LNCAP (cell line): ENCODE results near the gene XRN1.

ENCODE experiments used
- CTCF ChIP-seq: fragments of 450-650 bp; IDR thresholded peaks from 2 replicates; pipeline ENCODE4 v1.5.1; 2017; ENCODE audit warnings: mild to moderate bottlenecking

Gene XRN1

GRCh38 chr3:142359367-142359766 lies 88.5 kb downstream of the XRN1 start:
- no peak for TF ChIP-seq CTCF

- TF ChIP-seq CTCF, result no peak
Observed at GRCh38 chr3:142356818-142357217, 91.0 kb downstream of the XRN1 start.

- TF ChIP-seq CTCF, result no peak
Observed at GRCh38 chr3:142355692-142356091, 92.1 kb downstream of the XRN1 start.

DNA sequence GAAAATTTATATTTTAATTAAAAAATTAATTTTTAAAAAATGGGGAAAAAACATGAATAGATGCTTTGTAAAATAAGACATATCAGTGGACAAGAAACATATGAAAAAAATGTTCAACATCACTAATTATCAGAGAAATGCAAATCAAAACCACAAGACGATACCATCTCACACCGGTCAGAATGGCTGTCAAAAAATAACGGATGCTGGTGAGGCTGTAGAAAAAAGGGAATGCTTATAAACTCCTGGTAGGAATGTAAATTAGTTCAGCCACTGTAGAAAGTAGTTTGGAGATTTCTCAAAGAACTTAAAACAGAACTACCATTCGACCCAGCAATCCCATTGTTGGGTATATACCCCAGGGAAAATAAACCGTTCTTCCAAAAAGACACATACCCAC lies 93.8 kb downstream of the XRN1 start:
- TF ChIP-seq CTCF, result no peak

DNA sequence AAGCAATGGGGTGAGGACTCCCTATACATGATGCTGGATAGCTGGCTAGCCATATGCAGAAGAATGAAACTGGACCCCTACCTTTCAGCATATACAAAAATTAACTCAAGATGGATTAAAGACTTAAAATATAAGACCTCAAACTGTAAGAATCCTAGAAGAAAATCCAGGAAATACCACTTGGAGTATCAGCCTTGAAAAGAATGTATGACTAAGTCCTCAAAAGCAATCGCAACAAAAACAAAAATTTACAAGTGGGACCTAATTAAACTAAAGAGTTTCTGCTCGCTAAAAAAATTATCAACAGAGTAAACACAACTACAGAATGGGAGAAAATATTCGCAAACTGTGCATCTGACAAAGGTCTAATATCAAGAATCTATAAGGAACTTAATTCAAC lies 94.3 kb downstream of the XRN1 start:
- no peak for TF ChIP-seq CTCF

DNA sequence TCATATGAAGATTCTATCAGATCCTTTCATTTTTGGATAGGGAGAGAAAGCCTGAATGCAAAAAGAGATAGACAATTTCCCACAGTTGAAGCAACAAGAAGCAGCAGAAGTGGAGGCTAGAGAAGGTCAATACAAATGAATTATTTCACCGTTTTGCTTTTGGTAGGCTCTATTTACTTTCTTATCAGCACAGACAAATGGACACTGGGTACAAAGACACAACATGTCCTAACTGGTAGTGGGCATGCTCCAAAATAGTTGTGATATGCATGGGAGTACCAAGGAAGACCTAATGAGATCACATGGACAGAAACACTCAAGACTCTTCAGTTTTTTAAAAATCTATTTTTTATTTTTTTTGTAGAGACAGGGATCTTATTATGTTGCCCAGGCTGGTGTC lies 99.4 kb downstream of the XRN1 start:
- TF ChIP-seq CTCF, result no peak

DNA sequence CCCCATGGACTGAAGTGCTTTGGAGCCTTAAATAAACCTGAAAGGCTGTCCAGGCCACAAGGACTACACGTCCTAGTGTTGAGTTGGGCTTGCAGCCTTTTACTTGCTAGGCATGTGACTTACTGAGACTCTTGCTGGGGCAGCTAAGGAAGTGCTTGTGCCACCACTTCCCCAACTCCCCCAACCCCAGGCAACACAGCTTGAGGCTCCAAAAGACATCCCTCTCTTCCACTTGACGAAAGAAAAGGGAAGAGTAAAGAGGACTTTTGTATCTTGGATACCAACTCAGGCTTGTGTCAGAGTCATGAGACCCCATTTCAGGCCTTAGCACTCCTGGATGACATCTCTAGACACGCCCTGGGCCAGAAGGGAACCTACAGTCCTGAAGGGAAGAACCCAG lies 109.8 kb downstream of the XRN1 start:
- no peak for TF ChIP-seq CTCF

DNA sequence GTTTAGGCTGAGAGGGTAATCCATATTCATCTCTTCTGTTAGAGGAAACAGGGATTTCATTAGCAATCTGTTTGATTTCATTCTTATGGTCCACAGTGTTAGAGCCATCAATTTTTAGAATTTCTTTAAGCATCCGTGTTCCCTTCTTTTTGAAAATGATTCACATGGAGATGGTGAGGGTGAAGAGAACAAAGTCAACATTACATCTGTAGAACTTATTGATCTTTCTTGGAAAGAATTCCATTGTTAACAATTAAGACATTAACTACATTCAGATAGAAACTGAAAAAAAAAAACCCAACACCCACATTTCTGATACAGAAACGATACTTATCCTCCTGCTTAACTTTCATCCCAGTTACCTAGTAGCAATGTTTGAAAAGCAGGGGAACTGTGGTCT lies 115.4 kb downstream of the XRN1 start:
- no peak for TF ChIP-seq CTCF
